K562 (cell line): ENCODE measurements around the gene SUPT3H.

ENCODE experiments used
- CTCF ChIP-seq, 3 experiments: IDR thresholded peaks in 2 of 3; conservative IDR thresholded peaks in 1 of 3; 2 replicates each; pipeline ENCODE4 v1.5.1; 2011 to 2012; ENCODE audit warnings: low read length in 3 of 3, mild to moderate bottlenecking in 3 of 3, control low read depth in 2 of 3, improper control_type of control experiment in 1 of 3, inconsistent platforms in 1 of 3, low read depth in 1 of 3, mixed read lengths in 1 of 3, moderate library complexity in 1 of 3; ENCODE audit not compliant: insufficient read depth in 2 of 3
- EP300 ChIP-seq: IDR thresholded peaks from 2 replicates; pipeline ENCODE4 v1.6.1; 2012; ENCODE audit warnings: low read length, improper control_type of control experiment
- FOXM1 ChIP-seq, 2 experiments: fragments of 450-650 bp in 1 of 2; sonication (generic) in 1 of 2; formaldehyde crosslinking in 1 of 2; IDR thresholded peaks; 2 replicates each; pipeline versions ENCODE4 v1.6.1 to v1.9.0; 2017 to 2022; ENCODE audit warnings: low read depth in 2 of 2, mild to moderate bottlenecking in 2 of 2, missing genetic modification reagents in 1 of 2, moderate library complexity in 1 of 2
- HDAC2 ChIP-seq: fragments of 450-650 bp; IDR thresholded peaks from 2 replicates; pipeline ENCODE4 v1.6.1; 2016; ENCODE audit warnings: mild to moderate bottlenecking
- MYNN ChIP-seq, 2 experiments: sonication (generic); formaldehyde crosslinking in 1 of 2; IDR thresholded peaks; 2 replicates each; pipeline versions ENCODE4 v1.5.0 to v1.6.1; 2016 to 2020; ENCODE audit warnings: antibody characterized with exemption in 1 of 2, missing genetic modification reagents in 1 of 2

GRCh38 chr6:44781912-44782597 is 595.7 kb downstream of the SUPT3H start:
- no peak for TF ChIP-seq EP300
- TF ChIP-seq HDAC2, result no peak
- no peak for TF ChIP-seq CTCF (IDR thresholded peaks at IDR 0.05 in 2 of 3, conservative IDR thresholded peaks at IDR 0.05 in 1 of 3; ENCODE audit: insufficient read depth in 2 of 3, low read depth in 1 of 3, low read length in 3 of 3)
- TF ChIP-seq MYNN (IDR thresholded peaks at IDR 0.05), result no peak
- TF ChIP-seq MYNN (CRISPR knock-in tag; IDR thresholded peaks at IDR 0.05), result no peak
- no peak for TF ChIP-seq FOXM1 (IDR thresholded peaks at IDR 0.05; ENCODE audit: low read depth)
- TF ChIP-seq FOXM1 (CRISPR knock-in tag; IDR thresholded peaks at IDR 0.05; ENCODE audit: low read depth), result no peak
